ENCODE results near the gene PSMD6.

DNA sequence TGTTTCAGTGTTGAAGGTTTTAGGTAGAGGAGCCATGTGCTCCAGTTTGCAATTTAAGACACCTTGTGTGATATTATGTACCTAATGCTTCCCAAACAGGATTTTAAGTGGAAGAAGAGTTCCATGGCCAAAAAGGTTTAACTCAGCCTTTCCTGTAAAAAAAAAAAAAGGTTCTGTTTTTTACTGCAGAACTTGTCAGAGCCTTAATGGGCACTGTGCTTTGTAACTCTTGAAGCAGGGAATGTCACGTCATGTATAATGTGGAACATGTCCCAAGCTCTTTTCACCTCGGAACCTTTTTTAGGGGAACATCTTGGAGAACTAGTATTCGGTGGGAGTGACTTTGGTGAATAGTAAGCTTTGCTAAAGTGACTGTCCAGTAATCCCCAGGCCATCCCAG, 31.6 kb downstream of the PSMD6 start:
- TF ChIP-seq POLR2A (IDR thresholded peaks at IDR 0.05; ENCODE audit: low read depth, low read length) (no peak), POLR2AphosphoS5 (IDR thresholded peaks at IDR 0.05; ENCODE audit: low read depth, low read length) (no peak), TAF1 (IDR thresholded peaks at IDR 0.05; ENCODE audit: borderline replicate concordance, low read depth, low read length) (no peak)
